ENCODE results near the gene MPC1.

The MPC1 gene

GRCh38 chr6:166315436-166315835 is 67.3 kb downstream of the MPC1 start:
- no peak for DNase-seq (ENCODE audit: low read depth)

Data from ELR (cell line).